Umbilical cord (tissue), 2 donors: ENCODE measurements around the gene CAND2. TPM values are rescaled to one million over a fixed set of nuclear protein-coding genes. Genes with fewer than 3 reads are reported as not detected.
"Not testable (repeated sequence)": the region's sequence is repeated elsewhere in the genome, so short reads cannot be mapped to it uniquely, and the experiment has no call there.

Source experiments
- DNase-seq: peaks from one replicate; pipeline ENCODE4 v3.0.0-alpha.2; 2015; ENCODE audit warnings: low spot score
- total RNA-seq: library from RNA; depleted of rRNA; stranded (reverse); fragments of >200 nt; gene quantifications from one replicate; pipeline ENCODE4 v1.2.3, GENCODE V29; 2014; ENCODE audit warnings: low replicate concordance; ENCODE audit not compliant: insufficient read depth

The CAND2 gene
- total RNA-seq, 1 donor from 2014 or later, result 2.9 TPM

DNA sequence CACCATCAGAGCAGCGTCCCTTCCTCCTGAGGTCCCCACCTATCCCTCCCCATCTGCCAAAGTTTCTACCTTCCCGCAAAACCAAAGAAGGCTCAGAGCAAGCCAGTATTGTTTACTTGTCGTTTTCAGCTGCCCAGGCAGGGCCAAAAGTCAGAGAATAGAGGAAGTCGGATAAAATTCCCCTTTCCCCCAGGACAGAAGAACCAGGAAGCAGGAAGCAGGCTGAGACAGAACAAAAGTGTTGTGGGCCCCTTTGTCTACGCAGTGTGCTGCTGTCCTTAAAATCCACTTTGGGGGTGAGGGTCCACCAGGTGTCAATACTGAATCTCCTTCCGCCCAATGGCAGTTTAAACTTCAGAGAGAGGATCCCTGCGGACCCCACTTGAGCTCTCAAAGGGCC, 63.4 kb downstream of the CAND2 start:
- DNase-seq, result no peak

- DNase-seq, result no peak
These were observed 65.1 kb downstream of the CAND2 start for GRCh38 chr3:12861611-12862010.

- DNase-seq, result no peak
These were observed 65.9 kb downstream of the CAND2 start for GRCh38 chr3:12862387-12862786.

DNA sequence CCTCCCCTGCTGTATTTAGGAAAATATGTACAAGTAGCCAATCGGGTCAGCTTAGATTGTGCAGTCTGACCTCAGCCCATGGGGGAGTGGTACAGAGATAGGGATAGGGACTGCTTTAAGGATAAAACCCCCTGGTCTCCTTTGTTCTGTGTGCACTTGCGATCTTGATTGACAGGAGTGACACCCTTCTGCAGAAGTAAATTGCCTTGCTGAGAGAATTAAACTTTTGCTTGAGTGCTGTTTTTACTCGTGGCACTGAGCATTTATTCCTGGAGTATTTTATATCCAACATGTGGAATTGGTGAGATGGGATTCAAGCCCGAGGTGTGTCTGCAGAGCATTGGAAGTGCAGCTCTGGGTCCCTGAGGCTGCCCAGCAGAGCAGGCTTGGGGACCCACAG, 68.8 kb downstream of the CAND2 start:
- DNase-seq, result no peak

- DNase-seq, result no peak
These were observed 70.4 kb downstream of the CAND2 start for GRCh38 chr3:12866836-12867235.

GRCh38 chr3:12868039-12869034, 71.9 kb downstream of the CAND2 start:
- DNase-seq, result peak; percentile 94

DNA sequence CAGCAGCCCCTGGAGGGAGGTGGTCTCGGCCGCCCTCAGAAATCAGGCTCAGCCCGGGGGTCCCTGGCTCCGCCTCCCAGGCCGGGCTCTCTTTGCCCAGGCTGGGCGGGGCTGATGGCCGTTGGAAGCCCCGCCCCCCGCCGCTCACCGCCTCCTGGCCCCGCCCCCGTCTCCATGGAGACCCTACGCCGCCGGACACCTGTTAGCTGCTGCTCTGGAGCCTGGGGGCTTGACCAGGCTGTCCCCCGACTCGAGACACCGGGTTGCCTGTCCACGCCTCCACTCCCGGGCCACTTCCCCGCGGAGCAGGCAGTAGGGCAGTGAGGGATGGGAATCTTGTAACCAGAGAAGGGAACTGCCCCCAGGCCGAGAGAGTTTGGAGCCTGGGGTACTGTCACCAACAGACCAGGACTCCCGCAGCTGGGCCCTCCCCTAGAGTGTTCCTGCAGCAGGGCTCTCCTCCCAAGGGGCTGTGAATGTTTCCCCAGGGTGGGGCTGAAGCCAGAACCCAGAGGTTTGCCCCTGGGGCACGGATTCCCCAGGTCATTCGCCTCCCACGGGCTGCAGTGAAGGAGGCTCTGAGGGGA, 72.6 kb downstream of the CAND2 start:
- no peak for DNase-seq

DNA sequence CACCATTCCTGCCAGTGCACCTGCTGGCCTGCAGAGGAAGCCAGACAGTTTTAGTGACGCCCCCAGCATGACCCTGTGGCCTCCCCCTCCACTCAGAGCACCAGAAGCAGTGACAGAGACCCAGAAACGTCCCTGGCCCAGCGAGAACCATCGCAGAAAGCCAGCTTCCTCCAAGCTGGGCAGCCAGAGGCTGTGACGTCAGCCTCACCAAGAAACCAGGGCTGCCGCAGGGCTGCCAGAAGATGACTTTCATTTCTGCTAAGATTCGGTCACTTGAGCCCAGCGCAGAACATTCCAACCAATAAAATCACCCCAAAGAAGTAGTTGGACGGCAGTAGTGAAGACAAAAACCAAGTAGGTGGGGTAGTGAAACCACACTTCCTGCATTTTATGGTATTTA, 74.5 kb downstream of the CAND2 start:
- no peak for DNase-seq

- DNase-seq, result no peak
These were observed 75.0 kb downstream of the CAND2 start for GRCh38 chr3:12871404-12871983.

GRCh38 chr3:12875857-12876836, 79.7 kb downstream of the CAND2 start:
- peak; percentile 49 for DNase-seq

DNA sequence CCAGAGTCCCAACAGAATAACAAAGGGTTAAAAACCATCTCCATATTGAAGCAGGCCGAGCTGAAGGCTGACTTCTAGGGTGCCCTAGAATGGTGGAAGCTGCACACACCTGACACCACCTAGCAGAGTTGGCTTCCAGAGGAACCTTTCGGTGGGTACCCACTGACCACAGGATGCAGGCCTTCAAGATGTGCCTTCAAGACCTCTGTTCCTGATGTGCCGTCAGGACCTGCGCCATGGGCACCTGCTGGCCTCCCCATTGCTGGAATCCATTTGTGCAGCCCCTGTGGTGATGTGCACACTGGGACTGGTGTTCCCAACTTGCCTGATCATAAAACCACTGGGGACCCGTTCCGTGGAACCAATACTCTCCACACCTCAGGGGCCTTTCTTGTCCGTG, 80.6 kb downstream of the CAND2 start:
- no peak for DNase-seq

DNA sequence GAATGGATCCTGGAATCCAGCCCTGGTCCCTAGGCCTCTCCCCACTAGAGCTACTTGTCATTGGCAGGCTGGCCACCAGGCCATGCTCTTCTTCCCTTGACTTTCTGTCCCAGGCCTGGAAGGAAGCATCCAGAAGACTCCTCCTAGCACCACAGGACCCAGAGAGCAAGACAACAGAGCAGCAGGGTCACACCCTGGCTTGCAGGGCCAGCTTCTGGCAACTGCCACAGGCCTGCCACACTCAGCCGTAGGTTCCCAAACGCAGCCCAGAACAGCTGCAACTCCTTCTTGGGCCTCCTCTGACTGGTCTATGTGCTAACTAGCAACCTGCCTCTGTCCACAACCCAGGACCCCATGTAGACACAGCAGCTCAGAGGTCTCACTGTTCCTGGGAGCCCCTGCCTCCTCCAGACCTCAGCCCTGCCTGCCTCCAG, 81.7 kb downstream of the CAND2 start:
- DNase-seq, result no peak

GRCh38 chr3:12878758-12879157, 82.3 kb downstream of the CAND2 start:
- not testable (repeated sequence) for DNase-seq

DNA sequence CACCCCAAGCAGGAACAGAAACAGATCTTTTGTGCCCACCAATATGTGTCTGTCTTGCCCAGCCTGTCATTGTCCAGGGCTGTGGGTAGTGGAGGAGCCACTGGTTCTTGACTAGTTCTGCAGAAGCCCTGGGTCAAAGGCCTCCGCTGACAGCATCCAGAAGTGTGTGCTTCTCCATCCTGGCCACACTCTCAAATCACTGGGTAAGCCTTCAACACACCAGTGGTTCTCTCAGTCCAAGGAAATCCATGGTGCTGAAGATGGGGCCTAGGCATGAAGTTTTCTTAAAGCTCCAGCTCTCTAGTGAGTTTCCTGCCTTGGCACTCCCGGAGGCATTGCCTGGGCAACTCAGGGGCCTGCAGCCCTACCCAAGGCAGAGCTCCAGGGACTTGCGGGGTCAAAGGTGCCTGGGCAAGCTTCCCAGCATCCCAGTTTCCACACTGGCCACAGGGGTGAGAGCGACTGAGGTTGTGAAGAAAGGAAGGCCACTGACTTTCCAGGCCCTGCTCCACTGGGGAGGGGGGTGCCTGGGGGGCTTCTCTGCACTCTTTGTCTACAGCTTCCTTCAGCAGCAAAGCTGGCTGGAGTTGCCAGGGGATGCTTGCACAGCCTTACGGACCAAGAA, 82.8 kb downstream of the CAND2 start:
- no peak for DNase-seq

GRCh38 chr3:12881858-12882257, 85.4 kb downstream of the CAND2 start:
- DNase-seq, result not testable (repeated sequence)

DNA sequence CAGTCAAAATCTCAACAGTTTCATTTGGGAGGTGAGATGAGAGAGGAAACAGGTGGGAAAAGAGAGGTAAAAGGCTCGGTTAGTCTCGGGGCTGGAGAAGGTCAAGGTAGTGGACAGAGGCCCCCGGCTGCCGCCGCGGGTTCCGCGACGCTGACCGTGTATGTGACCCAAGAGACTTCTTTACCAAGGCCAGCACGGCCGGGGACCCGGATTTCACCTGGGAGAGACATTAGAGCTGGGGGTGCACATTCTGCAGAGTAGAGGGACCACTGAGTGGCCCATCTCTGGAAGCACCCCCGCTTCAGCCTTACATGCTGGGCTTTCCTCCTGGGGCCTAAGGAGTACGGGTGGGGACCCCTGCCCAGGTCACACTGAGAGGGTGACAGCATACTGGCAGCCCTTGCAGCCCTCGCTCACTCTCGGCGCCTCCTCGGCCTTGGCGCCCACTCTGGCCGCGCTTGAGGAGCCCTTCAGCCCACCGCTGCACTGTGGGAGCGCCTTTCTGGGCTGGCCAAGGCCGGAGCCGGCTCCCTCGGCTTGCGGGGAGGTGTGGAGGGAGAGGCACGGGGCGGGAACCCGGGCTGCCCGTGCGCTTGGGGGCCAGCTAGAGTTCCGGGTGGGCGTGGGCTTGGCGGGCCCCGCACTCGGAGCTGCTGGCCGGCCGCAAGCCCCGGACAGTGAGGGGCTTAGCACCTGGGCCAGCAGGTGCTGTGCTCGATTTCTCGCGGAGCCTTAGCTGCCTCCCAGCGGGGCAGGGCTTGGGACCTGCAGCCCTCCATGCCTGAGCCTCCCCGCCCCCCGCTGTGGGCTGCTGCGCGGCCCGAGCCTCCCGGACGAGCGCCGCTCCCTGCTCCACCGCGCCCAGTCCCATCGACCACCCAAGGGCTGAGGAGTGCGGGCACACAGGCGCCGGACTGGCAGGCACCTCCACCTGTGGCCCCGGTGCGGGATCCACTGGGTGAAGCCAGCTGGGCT, 86.1 kb downstream of the CAND2 start:
- no peak for DNase-seq

GRCh38 chr3:12884186-12884680, 87.8 kb downstream of the CAND2 start:
- peak; percentile 75 for DNase-seq
